Measurements from ENCODE around the gene NBEA.

DNA sequence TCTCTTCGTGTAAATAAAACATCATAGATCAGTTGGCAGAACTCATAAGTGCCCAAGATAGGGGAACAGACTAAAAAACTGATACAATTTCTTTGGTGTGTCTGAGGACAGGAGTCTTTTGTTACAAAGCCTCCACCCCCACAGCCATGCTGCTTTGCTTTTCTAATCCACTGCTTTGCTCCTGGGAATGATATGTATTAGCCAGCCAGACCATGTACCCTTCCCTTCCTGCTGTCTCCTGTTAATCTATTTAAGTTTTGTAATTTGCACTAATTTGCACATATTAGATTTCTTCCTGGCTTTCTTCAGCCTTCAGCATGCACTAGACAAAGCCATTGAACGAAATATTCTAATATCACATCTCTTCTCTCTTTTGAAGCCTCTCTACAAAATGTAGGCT is 403.9 kb downstream of the NBEA start:
- TF ChIP-seq, protein P1, sequence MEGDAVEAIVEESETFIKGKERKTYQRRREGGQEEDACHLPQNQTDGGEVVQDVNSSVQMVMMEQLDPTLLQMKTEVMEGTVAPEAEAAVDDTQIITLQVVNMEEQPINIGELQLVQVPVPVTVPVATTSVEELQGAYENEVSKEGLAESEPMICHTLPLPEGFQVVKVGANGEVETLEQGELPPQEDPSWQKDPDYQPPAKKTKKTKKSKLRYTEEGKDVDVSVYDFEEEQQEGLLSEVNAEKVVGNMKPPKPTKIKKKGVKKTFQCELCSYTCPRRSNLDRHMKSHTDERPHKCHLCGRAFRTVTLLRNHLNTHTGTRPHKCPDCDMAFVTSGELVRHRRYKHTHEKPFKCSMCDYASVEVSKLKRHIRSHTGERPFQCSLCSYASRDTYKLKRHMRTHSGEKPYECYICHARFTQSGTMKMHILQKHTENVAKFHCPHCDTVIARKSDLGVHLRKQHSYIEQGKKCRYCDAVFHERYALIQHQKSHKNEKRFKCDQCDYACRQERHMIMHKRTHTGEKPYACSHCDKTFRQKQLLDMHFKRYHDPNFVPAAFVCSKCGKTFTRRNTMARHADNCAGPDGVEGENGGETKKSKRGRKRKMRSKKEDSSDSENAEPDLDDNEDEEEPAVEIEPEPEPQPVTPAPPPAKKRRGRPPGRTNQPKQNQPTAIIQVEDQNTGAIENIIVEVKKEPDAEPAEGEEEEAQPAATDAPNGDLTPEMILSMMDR (IDR thresholded peaks at IDR 0.05), result no peak
- TF ChIP-seq POLR2AphosphoS5 (IDR thresholded peaks at IDR 0.05; ENCODE audit: insufficient read depth in 1 of 2, low read depth in 1 of 2), result no peak
- TF ChIP-seq POLR2A (IDR thresholded peaks at IDR 0.05), result no peak

Data from vagina (tissue), 2 donors.